Measurements from ENCODE around the gene CRLF1.

The CRLF1 gene

DNA sequence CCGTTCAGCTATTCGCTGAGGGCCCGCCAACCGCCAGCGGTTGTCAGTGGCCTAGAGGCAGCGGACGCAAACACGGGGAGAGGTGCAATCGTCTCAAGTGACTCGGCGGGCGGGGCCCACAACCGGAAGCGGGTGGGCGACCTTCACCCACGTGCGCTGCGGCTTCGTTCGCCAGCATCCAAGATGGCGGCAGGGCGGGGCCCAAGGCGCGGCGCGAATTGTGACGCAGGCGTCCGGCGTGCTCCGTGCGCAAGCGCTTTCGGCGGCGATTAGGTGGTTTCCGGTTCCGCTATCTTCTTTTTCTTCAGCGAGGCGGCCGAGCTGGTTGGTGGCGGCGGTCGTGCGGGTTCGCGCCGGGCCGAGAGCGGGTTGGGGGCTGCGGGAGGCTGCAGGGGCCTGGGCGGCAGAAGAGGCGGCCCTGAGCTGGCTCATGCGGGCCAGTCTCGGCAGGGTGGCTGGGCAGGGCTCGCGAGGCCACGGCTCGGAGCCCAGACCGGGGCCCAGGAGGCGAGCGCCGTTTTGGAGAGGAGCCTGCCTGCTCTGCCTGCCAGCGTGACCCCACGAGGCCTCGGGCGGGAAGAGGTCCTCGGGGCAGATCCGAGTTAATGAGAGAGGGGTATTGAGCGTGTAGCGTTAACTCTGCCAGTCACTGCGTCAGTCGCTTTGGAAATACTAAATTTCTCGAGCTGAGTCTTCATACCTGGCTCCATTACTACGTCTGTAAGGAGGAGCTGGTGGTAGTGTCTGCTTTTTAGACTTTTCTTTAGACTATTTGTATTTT lies 34.8 kb downstream of the CRLF1 start, which contains the start of gene UBA52:
Gene UBA52 (plus strand): TSS at position 294 of the 781 bp plus-strand sequence. CDS start 1,444 bp downstream, outside the sequence.
- H3K36me3 ChIP-seq (replicated peaks; ENCODE audit: low read depth, low read length) = peaks cover 61% of the 10 kb centered on the region

DNA sequence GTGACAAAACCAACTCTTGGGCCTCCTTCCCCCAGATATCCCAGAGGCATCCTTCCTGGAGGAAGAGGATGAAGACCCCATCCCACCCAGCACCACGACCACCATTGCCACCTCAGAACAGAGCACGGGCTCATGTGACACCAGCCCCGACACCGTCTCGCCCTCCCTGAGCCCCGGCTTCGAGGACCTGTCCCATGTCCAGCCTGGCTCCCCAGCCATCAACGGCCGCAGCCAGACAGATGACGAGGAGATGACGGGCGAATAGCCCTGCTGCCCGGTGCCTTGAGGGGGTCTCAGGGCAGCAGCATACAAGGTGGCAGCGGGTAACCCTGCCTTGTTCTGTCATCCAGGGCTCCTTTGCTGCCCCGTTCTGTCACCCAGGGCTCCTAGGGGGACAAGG lies 38.2 kb downstream of the CRLF1 start:
- H4K20me1 ChIP-seq (ENCODE audit: insufficient read depth, low read length) = peaks cover 11% of the 10 kb centered on the region
- no peaks in the 10 kb centered on the region for H3K9me3 ChIP-seq (ENCODE audit: insufficient read depth, low read length)
- H3K27me3 ChIP-seq (ENCODE audit: low read depth, low read length) = no peaks in the 10 kb centered on the region
- H3K4me2 ChIP-seq (ENCODE audit: low read length) = no peak overlapping the region
- TF ChIP-seq EZH2phosphoT487 (IDR thresholded peaks at IDR 0.05; ENCODE audit: low read depth) = no peak
- TF ChIP-seq, protein P1, sequence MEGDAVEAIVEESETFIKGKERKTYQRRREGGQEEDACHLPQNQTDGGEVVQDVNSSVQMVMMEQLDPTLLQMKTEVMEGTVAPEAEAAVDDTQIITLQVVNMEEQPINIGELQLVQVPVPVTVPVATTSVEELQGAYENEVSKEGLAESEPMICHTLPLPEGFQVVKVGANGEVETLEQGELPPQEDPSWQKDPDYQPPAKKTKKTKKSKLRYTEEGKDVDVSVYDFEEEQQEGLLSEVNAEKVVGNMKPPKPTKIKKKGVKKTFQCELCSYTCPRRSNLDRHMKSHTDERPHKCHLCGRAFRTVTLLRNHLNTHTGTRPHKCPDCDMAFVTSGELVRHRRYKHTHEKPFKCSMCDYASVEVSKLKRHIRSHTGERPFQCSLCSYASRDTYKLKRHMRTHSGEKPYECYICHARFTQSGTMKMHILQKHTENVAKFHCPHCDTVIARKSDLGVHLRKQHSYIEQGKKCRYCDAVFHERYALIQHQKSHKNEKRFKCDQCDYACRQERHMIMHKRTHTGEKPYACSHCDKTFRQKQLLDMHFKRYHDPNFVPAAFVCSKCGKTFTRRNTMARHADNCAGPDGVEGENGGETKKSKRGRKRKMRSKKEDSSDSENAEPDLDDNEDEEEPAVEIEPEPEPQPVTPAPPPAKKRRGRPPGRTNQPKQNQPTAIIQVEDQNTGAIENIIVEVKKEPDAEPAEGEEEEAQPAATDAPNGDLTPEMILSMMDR (IDR thresholded peaks at IDR 0.05; ENCODE audit: low read depth, low read length) = no peak
- H3K36me3 ChIP-seq (replicated peaks; ENCODE audit: low read depth, low read length) = peaks cover 41% of the 10 kb centered on the region
- no peak overlapping the region for H3K27ac ChIP-seq (ENCODE audit: low read length)
- no peak overlapping the region for H3K4me3 ChIP-seq (ENCODE audit: low read length)
- H3K4me1 ChIP-seq (ENCODE audit: low read length) = peaks cover 12% of the 10 kb centered on the region
- H3K9ac ChIP-seq (ENCODE audit: low read length) = no peak overlapping the region
- no peak overlapping the region for H2AFZ ChIP-seq (ENCODE audit: low read depth, low read length)
- peaks cover 18% of the 10 kb centered on the region for H3K79me2 ChIP-seq (ENCODE audit: low read length)

More for the DNA sequence above, 34.8 kb downstream of the CRLF1 start, which contains the start of gene UBA52:
- H4K20me1 ChIP-seq (ENCODE audit: insufficient read depth, low read length) = peaks cover 13% of the 10 kb centered on the region
- H3K4me3 ChIP-seq (ENCODE audit: low read length) = peak within 1 kb of the TSS; percentile 80
- no peaks in the 10 kb centered on the region for H3K9me3 ChIP-seq (ENCODE audit: insufficient read depth, low read length)
- H3K9ac ChIP-seq (ENCODE audit: low read length) = peak within 1 kb of the TSS; percentile 91
- H3K79me2 ChIP-seq (ENCODE audit: low read length) = peaks cover 26% of the 10 kb centered on the region
- H2AFZ ChIP-seq (ENCODE audit: low read depth, low read length) = 0 out of 2 replicates have a peak within 1 kb of the TSS, but pooled peaks have one; percentile 13
- peak within 1 kb of the TSS; percentile 65 for H3K27ac ChIP-seq (ENCODE audit: low read length)
- H3K27me3 ChIP-seq (ENCODE audit: low read depth, low read length) = no peaks in the 10 kb centered on the region
- H3K4me1 ChIP-seq (ENCODE audit: low read length) = peaks cover 28% of the 10 kb centered on the region
- peak within 1 kb of the TSS; percentile 98 for H3K4me2 ChIP-seq (ENCODE audit: low read length)
- TF ChIP-seq EZH2phosphoT487 (IDR thresholded peaks at IDR 0.05; ENCODE audit: low read depth) = no peak

- H3K9ac ChIP-seq (ENCODE audit: low read length) = no peak overlapping the region
- H3K4me2 ChIP-seq (ENCODE audit: low read length) = no peak overlapping the region
- H3K4me3 ChIP-seq (ENCODE audit: low read length) = no peak overlapping the region
- H3K9me3 ChIP-seq (ENCODE audit: insufficient read depth, low read length) = no peaks in the 10 kb centered on the region
- no peaks in the 10 kb centered on the region for H3K27me3 ChIP-seq (ENCODE audit: low read depth, low read length)
- H3K36me3 ChIP-seq (replicated peaks; ENCODE audit: low read depth, low read length) = peaks cover 38% of the 10 kb centered on the region
- peaks cover 4% of the 10 kb centered on the region for H3K79me2 ChIP-seq (ENCODE audit: low read length)
- TF ChIP-seq, protein P1 (IDR thresholded peaks at IDR 0.05; ENCODE audit: low read depth, low read length) = no peak
- H3K27ac ChIP-seq (ENCODE audit: low read length) = no peak overlapping the region
- H2AFZ ChIP-seq (ENCODE audit: low read depth, low read length) = no peak overlapping the region
- H4K20me1 ChIP-seq (ENCODE audit: insufficient read depth, low read length) = no peaks in the 10 kb centered on the region
- peaks cover 3% of the 10 kb centered on the region; the same call in 1 of the 2 replicates for H3K4me1 ChIP-seq (ENCODE audit: low read length)
Observed at GRCh38 chr19:18566953-18567352, 39.6 kb downstream of the CRLF1 start.

GRCh38 chr19:18562086-18562485 lies 44.5 kb downstream of the CRLF1 start:
- Histone ChIP-seq H3K4me1 (ENCODE audit: low read length) (peaks cover 11% of the 10 kb centered on the region), H3K9me3 (ENCODE audit: insufficient read depth, low read length) (no peaks in the 10 kb centered on the region), H4K20me1 (ENCODE audit: insufficient read depth, low read length) (no peaks in the 10 kb centered on the region), H2AFZ (ENCODE audit: low read depth, low read length) (no peak overlapping the region), H3K4me2 (ENCODE audit: low read length) (no peak overlapping the region), H3K27me3 (ENCODE audit: low read depth, low read length) (no peaks in the 10 kb centered on the region), H3K79me2 (ENCODE audit: low read length) (peaks cover 37% of the 10 kb centered on the region), H3K9ac (ENCODE audit: low read length) (no peak overlapping the region), H3K27ac (ENCODE audit: low read length) (no peak overlapping the region), H3K4me3 (ENCODE audit: low read length) (no peak overlapping the region), H3K36me3 (replicated peaks; ENCODE audit: low read depth, low read length) (peaks cover 26% of the 10 kb centered on the region)
- TF ChIP-seq EZH2phosphoT487 (IDR thresholded peaks at IDR 0.05; ENCODE audit: low read depth) = no peak
- TF ChIP-seq, protein P1 (IDR thresholded peaks at IDR 0.05; ENCODE audit: low read depth, low read length) = no peak

Data from OCI-LY3 (cell line).